GM23248 (cell line): Measurements from ENCODE around the gene EML6. TPM values are rescaled to one million over a fixed set of nuclear protein-coding genes. Genes with fewer than 3 reads are reported as not detected.
A peak's percentile ranks its signal among the peaks of the same experiment; 100 is the strongest.

Experiments used
- DNase-seq: peaks from one replicate; pipeline ENCODE4 v3.0.0-alpha.2; 2015
- H2AFZ ChIP-seq: fragments of 200-600 bp; sonication (generic); 2 replicates; pipeline ENCODE4 v1.6.1; 2016; ENCODE audit warnings: antibody characterized with exemption
- H3F3A ChIP-seq: fragments of 200-600 bp; sonication (generic); 2 replicates; pipeline ENCODE4 v1.6.1; 2016; ENCODE audit warnings: mild to moderate bottlenecking, antibody characterized with exemption, mixed run types; ENCODE audit not compliant: insufficient read depth
- H3K27ac ChIP-seq: fragments of 200-600 bp; sonication (generic); 2 replicates; pipeline ENCODE4 v1.5.1; 2016; ENCODE audit warnings: mild to moderate bottlenecking
- H3K27me3 ChIP-seq: fragments of 200-600 bp; sonication (generic); replicated peaks from 2 replicates; pipeline ENCODE4 v1.6.1; 2016; ENCODE audit warnings: mild to moderate bottlenecking; ENCODE audit not compliant: insufficient read depth
- H3K36me3 ChIP-seq: fragments of 200-600 bp; sonication (generic); 2 replicates; pipeline ENCODE4 v1.6.1; 2016; ENCODE audit warnings: low read depth, mild to moderate bottlenecking
- H3K4me1 ChIP-seq: fragments of 200-600 bp; sonication (generic); 2 replicates; pipeline ENCODE4 v1.6.1; 2016; ENCODE audit warnings: mild to moderate bottlenecking; ENCODE audit not compliant: insufficient read depth
- H3K4me2 ChIP-seq: fragments of 200-600 bp; sonication (generic); one replicate; pipeline ENCODE4 v1.6.1; 2016; ENCODE audit warnings: mild to moderate bottlenecking; ENCODE audit not compliant: unreplicated experiment
- H3K4me3 ChIP-seq: fragments of 200-600 bp; sonication (generic); 2 replicates; pipeline ENCODE4 v1.5.1; 2016; ENCODE audit warnings: mild to moderate bottlenecking
- H3K79me2 ChIP-seq: fragments of 200-600 bp; sonication (generic); 2 replicates; pipeline ENCODE4 v1.6.1; 2016; ENCODE audit warnings: mild to moderate bottlenecking; ENCODE audit not compliant: insufficient read depth
- H3K9ac ChIP-seq: fragments of 200-600 bp; sonication (generic); 2 replicates; pipeline ENCODE4 v1.6.1; 2016; ENCODE audit warnings: mild to moderate bottlenecking
- H3K9me2 ChIP-seq: fragments of 200-600 bp; sonication (generic); 2 replicates; pipeline ENCODE4 v1.6.1; 2016; ENCODE audit warnings: mixed run types, mild to moderate bottlenecking, moderate library complexity; ENCODE audit not compliant: insufficient read depth
- H3K9me3 ChIP-seq: fragments of 200-600 bp; sonication (generic); one replicate; pipeline ENCODE4 v1.6.1; 2017; ENCODE audit warnings: low read depth
- H4K20me1 ChIP-seq: fragments of 200-600 bp; sonication (generic); 2 replicates; pipeline ENCODE4 v1.6.0; 2016; ENCODE audit not compliant: insufficient read depth
- EZH2 ChIP-seq: fragments of 200-600 bp; sonication (generic); IDR thresholded peaks from 2 replicates; pipeline ENCODE4 v1.6.1; 2018; ENCODE audit warnings: antibody characterized with exemption, mild to moderate bottlenecking; ENCODE audit not compliant: insufficient read depth, poor library complexity, severe bottlenecking
- EZH2phosphoT487 ChIP-seq: fragments of 200-600 bp; sonication (generic); IDR thresholded peaks from 2 replicates; pipeline ENCODE4 v1.6.1; 2018; ENCODE audit warnings: antibody characterized with exemption, moderate library complexity, mild to moderate bottlenecking, low read depth; ENCODE audit not compliant: insufficient read depth
- WGBS, 2 experiments: methylation state at CpG; one replicate each; pipeline ENCODE4 v1.1.6; 2015 to 2017; ENCODE audit warnings: low lambda C conversion rate in 2 of 2, low coverage in 1 of 2; ENCODE audit errors: missing lambda C conversion rate in 2 of 2; 5-methylcytosine and 5-hydroxymethylcytosine counted together
- in situ Hi-C: fragments of 300-500 bp; cut with MboI; formaldehyde crosslinking; loops from 2 replicates; pipeline ENCODE4 v1.15.0; 2020
- polyA plus RNA-seq: library from polyadenylated mRNA; unstranded; fragments of >200 nt; fragmentation: Nextera tagmentation; extraction: Ambion mirVana; gene quantifications from 2 replicates; pipeline ENCODE4 v1.2.1, GENCODE V29; 2016
- total RNA-seq: library from RNA; depleted of rRNA; stranded (reverse); fragments of >200 nt; shearing (Covaris generic); gene quantifications from 2 replicates; pipeline ENCODE4 v1.2.3, GENCODE V29; 2014

Gene EML6
- total and polyA plus RNA-seq, 2 experiments from 2014 or later = 0.54 to 0.76 TPM

DNA sequence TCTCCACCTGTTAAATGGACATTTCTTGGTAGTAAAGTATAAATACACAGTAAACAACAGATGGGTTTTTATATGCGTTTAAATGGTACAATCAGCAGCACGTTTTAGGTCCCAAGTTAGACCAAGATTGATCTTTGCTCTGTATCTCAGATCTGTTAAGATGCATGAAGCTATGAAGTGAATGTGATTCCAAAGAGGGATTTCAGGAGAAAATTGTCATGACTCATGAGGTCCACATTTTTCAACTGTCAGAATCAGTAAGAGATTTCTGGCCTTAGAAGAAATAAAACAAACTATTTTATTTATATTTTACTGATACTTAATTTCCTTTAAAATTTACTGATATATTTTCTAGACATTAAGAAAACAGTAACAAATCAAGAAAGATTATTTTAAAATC is 142.7 kb downstream of the EML6 start:
- Histone ChIP-seq H3K79me2 (no peaks in the 10 kb centered on the region), H2AFZ (no peak overlapping the region), H3K4me3 (no peak overlapping the region), H3K27me3 (no peaks in the 10 kb centered on the region), H3K9me3 (no peaks in the 10 kb centered on the region), H3K4me2 (no peak overlapping the region), H3K4me1 (no peaks in the 10 kb centered on the region), H3F3A (no peaks in the 10 kb centered on the region), H3K36me3 (no peaks in the 10 kb centered on the region), H4K20me1 (no peaks in the 10 kb centered on the region), H3K9me2 (no peaks in the 10 kb centered on the region), H3K27ac (no peak overlapping the region), H3K9ac (no peak overlapping the region)
- no peak for DNase-seq
- in situ Hi-C loops = no loop called here
- no peak for TF ChIP-seq EZH2phosphoT487
- TF ChIP-seq EZH2 = no peak
- WGBS, 2 experiments = 89 to 92% methylated on average over 2 of the region's 2 CpGs

- no peak overlapping the region for H3K4me2 ChIP-seq
- no peaks in the 10 kb centered on the region for H3K27me3 ChIP-seq
- H3K9ac ChIP-seq = no peak overlapping the region
- DNase-seq = no peak
- H2AFZ ChIP-seq = no peak overlapping the region
- H3K9me2 ChIP-seq = no peaks in the 10 kb centered on the region
- in situ Hi-C loops = no loop called here
- H3K9me3 ChIP-seq = no peaks in the 10 kb centered on the region
- H4K20me1 ChIP-seq = no peaks in the 10 kb centered on the region
- no peaks in the 10 kb centered on the region for H3K36me3 ChIP-seq
- 0 out of 2 replicates have a peak, but pooled peaks cover 2% of the 10 kb centered on the region for H3F3A ChIP-seq
- no peaks in the 10 kb centered on the region for H3K4me1 ChIP-seq
- no peak overlapping the region for H3K4me3 ChIP-seq
- no peaks in the 10 kb centered on the region for H3K79me2 ChIP-seq
- TF ChIP-seq EZH2phosphoT487 (no peak), EZH2 (no peak)
- no peak overlapping the region for H3K27ac ChIP-seq
- WGBS, 2 experiments = 70 to 72% methylated on average over 5 of the region's 5 CpGs
These were observed 143.4 kb downstream of the EML6 start for GRCh38 chr2:54866868-54867267.

DNA sequence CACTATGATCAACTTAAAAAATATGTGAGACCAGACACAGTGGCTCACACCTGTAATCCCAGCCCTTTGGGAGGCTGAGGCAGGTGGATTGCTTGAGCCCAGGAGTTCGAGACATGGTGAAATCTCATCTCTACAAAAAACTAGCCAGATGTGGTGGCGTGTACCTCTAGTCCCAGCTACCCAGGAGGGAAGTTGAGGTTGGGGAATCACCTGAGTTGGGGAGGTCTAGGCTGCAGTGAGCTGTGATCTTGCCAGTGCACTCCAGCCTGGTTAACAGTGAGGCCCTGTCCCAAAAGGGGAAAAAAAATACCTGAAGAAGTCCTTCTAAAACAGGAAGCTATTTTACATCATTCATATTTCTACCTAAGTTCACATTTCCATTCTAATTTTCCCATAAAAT is 144.0 kb downstream of the EML6 start:
- Histone ChIP-seq H3K9me3 (no peaks in the 10 kb centered on the region), H3F3A (0 out of 2 replicates have a peak, but pooled peaks cover 4% of the 10 kb centered on the region), H2AFZ (no peak overlapping the region), H3K9me2 (no peaks in the 10 kb centered on the region), H3K4me1 (no peaks in the 10 kb centered on the region), H3K9ac (no peak overlapping the region), H3K27ac (no peak overlapping the region), H3K36me3 (no peaks in the 10 kb centered on the region), H3K79me2 (no peaks in the 10 kb centered on the region), H3K4me3 (no peak overlapping the region), H3K27me3 (no peaks in the 10 kb centered on the region), H3K4me2 (no peak overlapping the region), H4K20me1 (no peaks in the 10 kb centered on the region)
- no peak for DNase-seq
- in situ Hi-C loops = no loop called here
- 82 to 83% methylated on average over 2 of the region's 2 CpGs for WGBS, 2 experiments
- TF ChIP-seq EZH2 = no peak
- no peak for TF ChIP-seq EZH2phosphoT487

DNA sequence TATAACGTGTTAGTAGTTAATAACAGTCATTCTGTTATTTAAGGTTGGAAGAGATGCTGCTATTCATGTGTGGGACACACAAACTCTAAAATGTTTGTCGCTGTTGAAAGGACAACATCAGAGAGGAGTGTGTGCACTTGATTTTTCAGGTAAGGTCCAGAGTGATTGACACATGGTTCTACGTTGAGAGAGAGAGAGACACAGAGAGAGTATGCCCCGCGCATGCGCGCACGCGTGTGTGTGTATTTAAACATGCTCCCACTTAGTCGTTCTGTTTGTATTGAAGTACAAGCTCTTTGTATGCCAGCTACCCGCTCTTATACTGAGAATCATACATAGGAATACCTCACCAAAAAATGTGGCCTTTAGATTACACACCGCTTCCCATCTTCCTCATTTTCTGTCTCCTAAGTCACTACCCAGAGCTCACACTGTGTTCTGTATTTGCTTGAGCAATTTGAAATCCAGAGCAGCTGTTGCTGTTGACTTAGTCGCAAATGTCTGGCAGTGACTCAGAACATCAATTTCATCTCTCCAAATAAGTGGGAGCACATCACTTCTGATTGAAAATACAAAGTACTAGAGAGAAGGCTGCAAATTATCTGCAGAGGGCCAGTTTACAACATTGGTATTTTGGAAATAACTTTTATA is 148.1 kb downstream of the EML6 start:
- Histone ChIP-seq H3K9me2 (no peaks in the 10 kb centered on the region), H3K4me3 (no peak overlapping the region), H3K9ac (no peak overlapping the region), H4K20me1 (no peaks in the 10 kb centered on the region), H3K36me3 (no peaks in the 10 kb centered on the region), H3K79me2 (no peaks in the 10 kb centered on the region), H2AFZ (no peak overlapping the region), H3K9me3 (no peaks in the 10 kb centered on the region), H3K27ac (no peak overlapping the region), H3K4me2 (no peak overlapping the region), H3F3A (0 out of 2 replicates have a peak, but pooled peaks cover 4% of the 10 kb centered on the region), H3K4me1 (no peaks in the 10 kb centered on the region), H3K27me3 (no peaks in the 10 kb centered on the region)
- 76 to 79% methylated on average over 13 of the region's 13 CpGs for WGBS, 2 experiments
- in situ Hi-C loops = no loop called here
- TF ChIP-seq EZH2phosphoT487 = no peak
- peak; percentile 52 for DNase-seq
